IgD-negative memory B cell (primary cell): ENCODE data around the gene CRYGN. TPM values are rescaled to one million over a fixed set of nuclear protein-coding genes. Genes with fewer than 3 reads are reported as not detected.

Experiments used
- H3K27ac Mint-ChIP-seq, 3 donors: one replicate each; pipeline ENCODE4 v1.8.0; 2020 to 2022; ENCODE audit warnings: mild to moderate bottlenecking in 3 of 3, mixed read lengths in 3 of 3, moderate library complexity in 1 of 3
- H3K27me3 Mint-ChIP-seq: one replicate; pipeline ENCODE4 v1.8.0; 2021; ENCODE audit warnings: mixed read lengths
- H3K36me3 Mint-ChIP-seq: one replicate; pipeline ENCODE4 v1.8.0; 2020; ENCODE audit warnings: mild to moderate bottlenecking, mixed read lengths
- H3K4me1 Mint-ChIP-seq, 3 donors: one replicate each; pipeline ENCODE4 v1.8.0; 2020 to 2022; ENCODE audit warnings: mixed read lengths in 3 of 3, mild to moderate bottlenecking in 1 of 3
- H3K4me3 Mint-ChIP-seq, 4 donors: one replicate each; pipeline ENCODE4 v1.8.0; 2020 to 2022; ENCODE audit warnings: mild to moderate bottlenecking in 4 of 4, mixed read lengths in 4 of 4, moderate library complexity in 3 of 4
- H3K9me3 Mint-ChIP-seq, 3 donors: one replicate each; pipeline ENCODE4 v1.8.0; 2020 to 2021; ENCODE audit warnings: mixed read lengths in 3 of 3, mild to moderate bottlenecking in 1 of 3
- polyA plus RNA-seq: library from polyadenylated mRNA; unstranded; fragments of 300-500 nt; fragmentation: Illumina TruSeq; gene quantifications from one replicate; pipeline ENCODE4 v1.2.3, GENCODE V29; 2021

Gene CRYGN
- polyA plus RNA-seq, 1 donor from 2014 or later: not detected

DNA sequence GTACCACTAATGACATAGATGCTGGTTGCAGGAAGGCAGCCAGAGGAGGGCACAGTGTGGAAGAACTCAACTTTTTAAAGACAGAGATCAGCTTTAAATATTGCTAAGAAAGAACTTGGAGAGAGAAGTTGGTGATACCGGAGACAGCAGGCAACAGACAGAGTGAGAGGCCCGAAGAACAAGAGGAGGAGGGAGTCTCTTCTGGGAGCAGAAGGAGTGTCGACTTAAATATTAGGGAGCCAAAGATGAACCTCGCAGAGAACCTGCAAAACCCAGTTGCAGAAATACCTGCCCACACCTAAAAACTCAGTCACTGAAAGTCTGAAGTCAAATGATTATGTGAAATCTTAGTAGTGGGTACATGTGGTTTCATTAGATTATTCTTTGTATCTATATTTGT lies 26.7 kb downstream of the CRYGN start:
- Mint-ChIP-seq H3K9me3 (peaks cover 0 to 5% (median 3%) of the 10 kb centered on the region in 3 donors), H3K4me1 (peaks cover 10 to 14% (median 13%) of the 10 kb centered on the region in 3 donors), H3K27me3 (peaks cover 45% of the 10 kb centered on the region)

DNA sequence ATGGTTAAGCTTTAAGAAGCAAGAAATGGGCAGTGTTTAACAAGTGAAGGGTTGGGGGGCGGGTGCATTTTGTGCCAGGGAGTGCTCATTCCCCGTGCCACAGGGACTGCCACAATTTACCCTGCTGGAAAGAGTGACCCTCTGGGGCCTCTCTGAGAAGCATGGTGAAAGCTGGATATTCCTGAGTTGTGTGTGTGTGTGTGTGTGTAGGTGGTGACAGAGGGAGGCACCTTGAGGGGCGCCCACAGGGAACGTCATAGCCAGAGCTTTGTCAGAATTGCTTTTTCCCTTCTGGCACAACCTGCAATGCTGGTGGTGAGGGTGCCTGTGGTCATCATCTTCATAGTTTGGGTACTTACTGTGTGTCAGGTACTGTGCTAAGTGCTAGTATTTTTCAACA lies 27.6 kb downstream of the CRYGN start:
- Mint-ChIP-seq H3K4me1 (peaks cover 10 to 14% (median 13%) of the 10 kb centered on the region in 3 donors), H3K27me3 (peaks cover 47% of the 10 kb centered on the region), H3K36me3 (no peaks in the 10 kb centered on the region), H3K27ac (no peak overlapping the region), H3K4me3 (no peak overlapping the region), H3K9me3 (peaks cover 0 to 3% (median 0%) of the 10 kb centered on the region in 3 donors)

More for the DNA sequence above, 26.7 kb downstream of the CRYGN start:
- H3K4me3 Mint-ChIP-seq: no peak overlapping the region
- H3K36me3 Mint-ChIP-seq: no peaks in the 10 kb centered on the region
- no peak overlapping the region for H3K27ac Mint-ChIP-seq

DNA sequence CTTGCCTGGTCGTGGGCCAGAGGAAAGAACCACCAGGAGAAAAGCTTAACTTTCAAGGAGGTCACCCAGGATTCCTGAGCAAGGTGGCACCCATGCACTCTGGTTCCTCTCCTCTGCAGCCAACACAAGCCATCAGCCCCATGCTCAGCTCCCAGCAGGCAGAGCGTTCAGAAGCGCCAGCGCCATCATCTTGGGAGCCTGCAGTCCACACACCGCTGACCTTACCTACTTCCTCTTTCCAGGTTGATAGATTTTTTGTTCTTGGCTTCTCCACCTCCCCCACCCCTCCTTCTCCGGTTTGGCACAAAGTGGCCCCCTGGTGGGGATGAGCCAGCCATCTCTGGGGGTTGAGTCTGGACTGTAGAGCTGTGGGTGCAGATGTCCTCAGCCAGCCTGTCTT lies 28.4 kb downstream of the CRYGN start:
- H3K4me1 Mint-ChIP-seq: peaks cover 10 to 14% (median 13%) of the 10 kb centered on the region in 3 donors
- peaks cover 0 to 1% (median 0%) of the 10 kb centered on the region in 3 donors for H3K9me3 Mint-ChIP-seq
- H3K36me3 Mint-ChIP-seq: no peaks in the 10 kb centered on the region
- H3K27me3 Mint-ChIP-seq: peaks cover 49% of the 10 kb centered on the region
- peak overlapping the region in 2 of 3 donors; percentile 83 to 86 for H3K27ac Mint-ChIP-seq
- H3K4me3 Mint-ChIP-seq: peak overlapping the region in 2 of 4 donors; percentile 70 to 81

DNA sequence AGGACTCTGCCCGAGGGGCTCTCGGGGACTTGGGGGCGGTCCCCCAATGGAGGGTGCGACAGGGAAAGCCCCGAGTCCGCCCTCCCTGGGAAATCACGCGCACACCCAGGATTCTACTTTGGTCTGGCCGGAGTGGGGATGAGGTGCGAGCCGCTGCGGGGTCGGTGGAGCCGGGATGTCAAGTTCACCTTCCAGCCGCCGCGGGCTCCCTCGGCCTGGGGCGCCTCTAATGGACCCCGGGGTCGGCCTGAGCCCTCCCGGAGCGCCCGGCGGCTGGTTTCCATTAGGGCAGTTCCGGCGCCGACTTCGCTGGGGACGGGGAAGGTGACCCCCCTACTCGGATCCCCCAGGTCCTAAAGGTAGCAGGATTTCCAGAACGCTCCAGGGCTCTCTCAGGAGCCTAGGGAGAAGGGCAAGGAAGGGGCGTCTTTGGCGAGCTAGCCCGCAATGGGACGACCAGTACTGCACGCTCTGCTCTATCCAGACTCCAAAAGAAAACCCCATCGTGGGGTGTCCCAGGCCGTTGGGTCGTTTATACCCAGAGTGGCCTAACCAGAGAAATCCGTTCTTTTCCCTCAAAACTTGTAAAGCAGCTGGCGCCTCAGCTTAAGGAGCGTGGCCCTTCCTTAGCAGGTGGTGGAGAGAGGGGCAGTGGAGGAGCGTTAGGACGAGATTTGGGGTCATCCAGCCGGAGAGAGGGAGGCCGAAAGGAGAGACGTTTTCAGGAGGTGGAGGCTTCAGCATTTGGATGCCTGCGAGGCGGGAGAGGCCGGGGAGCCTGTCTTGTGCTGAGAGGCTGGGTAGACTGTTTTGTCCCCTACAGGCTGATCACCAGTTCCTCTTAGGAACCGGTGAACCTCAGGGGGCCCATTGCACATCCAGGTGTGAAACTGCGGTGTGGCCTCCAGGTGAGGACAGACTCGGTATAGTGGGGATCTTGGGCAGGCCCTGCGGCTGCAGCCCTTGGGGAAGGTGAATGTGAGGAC lies 29.2 kb downstream of the CRYGN start:
- Mint-ChIP-seq H3K4me1 (peaks cover 10 to 14% (median 13%) of the 10 kb centered on the region in 3 donors), H3K36me3 (no peaks in the 10 kb centered on the region), H3K27ac (peak overlapping the region in 2 of 3 donors; percentile 78 to 83), H3K27me3 (peaks cover 50% of the 10 kb centered on the region), H3K4me3 (peak overlapping the region in 2 of 4 donors; percentile 21 to 70), H3K9me3 (peaks cover 0 to 1% (median 0%) of the 10 kb centered on the region in 3 donors)

DNA sequence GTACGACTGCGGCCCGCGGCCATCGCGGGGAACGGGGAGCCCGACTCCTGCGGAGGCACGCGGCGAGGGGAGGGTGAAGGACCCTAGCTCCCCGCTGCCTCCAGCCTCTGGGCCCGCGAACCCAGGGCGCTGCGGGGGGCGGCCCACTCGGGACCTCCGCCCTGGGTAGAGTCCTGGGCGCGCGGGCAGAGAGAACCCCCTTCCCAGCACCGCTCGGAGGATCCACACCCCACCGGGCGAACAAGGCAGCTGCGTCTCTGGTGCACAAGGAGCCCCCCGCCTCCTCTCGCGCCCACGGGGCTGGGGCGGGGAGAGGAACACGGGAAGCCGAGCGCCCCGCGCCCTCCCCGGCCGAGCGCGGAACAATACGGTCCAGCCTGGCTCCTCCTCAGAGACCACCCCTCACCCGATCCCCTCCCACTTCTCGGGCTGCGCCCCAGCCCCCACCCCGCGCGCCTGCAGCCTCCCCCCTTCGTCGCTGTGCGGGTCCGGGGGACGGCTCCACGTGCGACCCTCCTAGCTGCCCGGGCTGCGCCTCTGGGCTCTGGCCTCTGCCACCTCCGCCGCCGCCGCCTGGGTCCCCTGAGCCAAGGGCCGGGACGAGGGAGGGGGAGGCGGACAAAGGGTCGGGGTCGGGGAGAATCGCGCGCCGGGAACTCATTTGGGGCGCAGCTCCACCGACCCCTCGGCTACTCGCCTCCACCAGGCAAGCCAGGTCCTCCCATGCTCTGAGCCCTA lies 30.1 kb downstream of the CRYGN start, which contains the start of gene WDR86:
Gene WDR86, minus strand, starts transcription at position 372 of the 738 bp plus-strand sequence. CDS start 449 bp downstream, outside the sequence.
- peaks cover 0 to 1% (median 0%) of the 10 kb centered on the region in 3 donors for H3K9me3 Mint-ChIP-seq
- H3K27me3 Mint-ChIP-seq: peaks cover 53% of the 10 kb centered on the region

DNA sequence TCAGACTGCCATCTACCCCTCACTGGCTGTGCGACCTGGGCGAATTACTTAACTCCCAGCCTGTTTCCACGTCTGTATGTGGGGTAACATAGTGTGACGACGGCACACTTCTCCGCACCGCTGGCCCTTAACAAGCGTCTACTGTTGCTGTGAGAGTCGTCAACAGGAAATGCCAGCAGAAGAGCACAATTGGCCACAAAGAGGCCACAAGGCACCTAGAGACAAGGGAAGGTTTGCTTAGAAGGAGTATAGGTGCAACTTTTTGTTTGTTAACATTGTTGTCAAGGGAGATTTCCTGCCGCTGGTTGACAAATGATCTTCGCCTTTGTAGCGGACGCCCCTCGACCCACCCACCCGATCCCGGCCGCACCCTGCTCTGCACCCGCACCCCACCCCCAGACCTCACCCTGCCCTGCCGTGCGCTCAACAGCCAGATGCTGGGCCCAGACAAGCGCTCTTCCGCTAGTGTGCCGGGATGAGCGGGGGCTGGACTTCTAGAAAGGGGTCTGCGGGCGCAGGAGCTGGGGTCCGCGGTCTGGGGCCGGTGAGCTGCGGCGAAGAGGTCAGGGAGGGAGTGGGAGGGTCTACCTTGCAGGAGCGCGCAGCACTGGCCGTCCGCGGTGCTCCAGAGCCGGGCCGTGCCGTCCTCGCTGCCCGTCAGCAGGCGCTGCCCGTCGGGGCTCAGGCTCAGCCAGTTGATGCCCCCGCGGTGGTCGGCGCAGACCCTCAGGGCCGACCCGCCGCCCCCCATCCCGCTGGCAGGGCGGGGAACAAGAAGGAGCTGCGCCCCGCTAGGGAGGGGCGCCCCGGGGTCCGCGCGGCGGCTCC lies 30.9 kb downstream of the CRYGN start:
- Mint-ChIP-seq H3K27me3 (peaks cover 52% of the 10 kb centered on the region), H3K9me3 (peaks cover 0 to 1% (median 0%) of the 10 kb centered on the region in 3 donors), H3K4me3 (peak overlapping the region; percentile 42 to 84 (median 62)), H3K4me1 (peaks cover 10 to 14% (median 13%) of the 10 kb centered on the region in 3 donors), H3K27ac (peak overlapping the region; percentile 53 to 83 (median 58)), H3K36me3 (no peaks in the 10 kb centered on the region)

More for the DNA sequence above, 30.1 kb downstream of the CRYGN start, which contains the start of gene WDR86:
- Mint-ChIP-seq H3K4me1 (peaks cover 10 to 14% (median 13%) of the 10 kb centered on the region in 3 donors), H3K36me3 (no peaks in the 10 kb centered on the region), H3K27ac (peak within 1 kb of the TSS; percentile 53 to 83 (median 83)), H3K4me3 (peak within 1 kb of the TSS; percentile 42 to 84 (median 62))

DNA sequence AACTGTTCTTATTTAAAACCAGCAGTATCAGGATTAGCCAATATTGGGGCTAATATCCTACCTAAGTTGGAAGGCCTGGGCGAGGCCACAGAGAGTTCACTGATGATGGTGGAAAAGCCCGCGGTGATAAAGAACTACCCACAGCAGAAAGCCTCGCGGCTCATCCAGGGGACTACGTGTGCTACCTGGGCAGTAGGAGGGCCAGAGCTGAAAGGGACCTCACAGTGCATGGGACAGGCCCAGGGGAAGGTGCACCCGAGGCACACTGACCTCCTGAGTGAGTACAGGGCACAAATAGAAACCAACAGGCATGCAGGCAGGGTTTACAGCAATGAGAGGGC lies 31.5 kb downstream of the CRYGN start:
- H3K27ac Mint-ChIP-seq: peak overlapping the region in 2 of 3 donors; percentile 58 to 83
- H3K4me1 Mint-ChIP-seq: peaks cover 12 to 14% (median 13%) of the 10 kb centered on the region in 3 donors
- H3K36me3 Mint-ChIP-seq: no peaks in the 10 kb centered on the region
- peak overlapping the region; percentile 42 to 76 (median 54) for H3K4me3 Mint-ChIP-seq
- H3K9me3 Mint-ChIP-seq: peaks cover 0 to 1% (median 0%) of the 10 kb centered on the region in 3 donors
- H3K27me3 Mint-ChIP-seq: peaks cover 46% of the 10 kb centered on the region

DNA sequence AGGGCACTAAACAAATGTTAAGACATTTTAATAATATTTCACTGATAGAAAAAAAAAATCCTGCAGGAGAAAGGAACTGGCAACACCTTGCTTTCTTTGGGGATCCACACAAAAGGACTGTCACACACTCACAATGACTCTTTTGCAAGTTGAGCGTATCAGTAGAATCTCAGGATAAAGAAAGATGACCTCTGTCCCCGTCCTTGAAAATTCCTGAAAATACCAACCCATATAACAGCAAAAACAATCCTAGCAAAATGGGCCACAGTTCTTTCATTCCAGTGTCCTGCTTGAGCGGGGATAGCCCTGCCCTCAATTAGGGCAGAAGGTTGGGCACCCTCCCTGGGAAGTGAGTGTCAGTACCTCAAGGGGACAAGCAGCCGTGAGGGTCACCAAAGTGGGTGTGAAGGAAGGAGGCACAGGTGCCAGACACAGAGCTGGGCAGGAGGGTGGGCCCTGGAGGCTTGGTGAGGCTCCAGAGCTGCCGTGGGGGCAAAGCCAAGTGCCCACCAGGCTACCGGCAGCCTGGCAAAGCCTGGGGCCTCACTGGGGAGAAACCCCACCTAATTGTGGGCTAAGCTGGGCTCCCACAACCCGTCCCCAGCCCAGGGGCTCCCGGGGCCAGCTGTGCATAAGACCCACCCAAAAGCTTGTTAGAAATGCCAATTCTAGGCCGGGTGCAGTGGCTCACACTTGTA lies 32.9 kb downstream of the CRYGN start:
- Mint-ChIP-seq H3K27me3 (peaks cover 41% of the 10 kb centered on the region), H3K27ac (no peak overlapping the region), H3K36me3 (no peaks in the 10 kb centered on the region), H3K4me3 (no peak overlapping the region), H3K9me3 (peaks cover 0 to under 1% (median 0%) of the 10 kb centered on the region in 3 donors), H3K4me1 (peaks cover 12 to 14% (median 13%) of the 10 kb centered on the region in 3 donors)

DNA sequence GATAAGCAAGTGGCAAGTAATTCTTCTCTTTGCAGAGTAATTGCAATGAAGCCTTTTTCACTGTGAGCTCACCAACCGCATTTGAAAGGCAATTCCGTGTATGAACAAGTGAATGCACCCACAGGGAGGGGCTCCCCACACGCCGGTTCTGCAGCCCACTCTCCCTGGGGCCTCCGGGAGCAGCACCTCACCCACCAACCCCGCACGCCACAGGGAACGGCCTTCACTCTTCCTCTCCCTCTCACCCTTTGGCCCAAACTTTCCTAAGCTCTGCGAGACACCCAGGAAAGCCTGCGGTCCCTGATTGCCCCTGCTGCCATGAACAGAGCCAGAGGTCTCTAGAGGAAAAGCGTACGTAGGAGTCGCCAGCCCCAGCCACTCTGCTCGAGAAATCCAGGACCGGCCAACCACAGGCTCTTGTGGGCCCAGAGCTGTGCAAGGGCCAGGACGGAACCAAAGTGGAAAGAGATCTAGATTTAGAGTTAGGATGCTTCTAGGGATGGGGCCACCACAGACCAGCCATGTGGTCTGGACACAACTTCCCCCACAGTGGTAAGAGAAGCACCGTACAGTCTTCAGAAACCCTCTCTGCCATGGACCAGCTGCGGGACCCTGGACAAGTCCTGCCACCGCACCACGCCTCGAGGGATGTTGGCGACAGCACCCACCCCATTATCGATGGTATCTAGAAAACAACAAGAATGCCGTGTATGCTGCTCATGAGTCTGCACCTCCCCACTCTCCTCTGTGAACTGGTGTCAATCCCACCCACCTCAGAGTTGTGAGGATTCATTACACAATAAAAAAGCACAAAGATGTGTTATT lies 33.7 kb downstream of the CRYGN start:
- H3K4me1 Mint-ChIP-seq: peaks cover 11 to 14% (median 12%) of the 10 kb centered on the region in 3 donors
- H3K4me3 Mint-ChIP-seq: no peak overlapping the region
- H3K27ac Mint-ChIP-seq: peak overlapping the region in 2 of 3 donors; percentile 39

DNA sequence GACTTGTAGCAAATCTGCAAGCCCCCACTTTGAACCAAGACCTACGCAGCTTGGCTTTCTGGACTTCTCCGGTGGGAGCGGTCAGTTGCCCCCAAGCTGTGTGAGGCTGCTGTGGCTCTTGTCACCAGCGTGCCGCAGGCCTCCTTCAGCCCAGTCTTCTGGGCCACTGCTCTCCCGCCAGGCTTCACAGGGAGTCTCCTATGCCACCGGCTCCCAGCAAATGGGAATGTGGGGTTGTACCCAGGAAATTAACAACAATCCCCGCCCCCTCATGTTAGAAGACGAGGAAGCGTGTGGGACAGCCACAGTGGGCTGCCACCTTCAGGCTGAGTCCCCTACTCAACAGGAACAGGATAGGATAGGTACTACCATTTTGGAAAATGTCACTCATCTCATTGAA lies 34.4 kb downstream of the CRYGN start:
- Mint-ChIP-seq H3K4me3 (no peak overlapping the region), H3K9me3 (no peaks in the 10 kb centered on the region), H3K27ac (peak overlapping the region in 2 of 3 donors; percentile 35 to 39), H3K4me1 (peaks cover 10 to 15% (median 14%) of the 10 kb centered on the region in 3 donors), H3K27me3 (peaks cover 26% of the 10 kb centered on the region), H3K36me3 (no peaks in the 10 kb centered on the region)

More for the DNA sequence above, 33.7 kb downstream of the CRYGN start:
- H3K36me3 Mint-ChIP-seq: no peaks in the 10 kb centered on the region
- H3K27me3 Mint-ChIP-seq: peaks cover 33% of the 10 kb centered on the region
- no peaks in the 10 kb centered on the region for H3K9me3 Mint-ChIP-seq

DNA sequence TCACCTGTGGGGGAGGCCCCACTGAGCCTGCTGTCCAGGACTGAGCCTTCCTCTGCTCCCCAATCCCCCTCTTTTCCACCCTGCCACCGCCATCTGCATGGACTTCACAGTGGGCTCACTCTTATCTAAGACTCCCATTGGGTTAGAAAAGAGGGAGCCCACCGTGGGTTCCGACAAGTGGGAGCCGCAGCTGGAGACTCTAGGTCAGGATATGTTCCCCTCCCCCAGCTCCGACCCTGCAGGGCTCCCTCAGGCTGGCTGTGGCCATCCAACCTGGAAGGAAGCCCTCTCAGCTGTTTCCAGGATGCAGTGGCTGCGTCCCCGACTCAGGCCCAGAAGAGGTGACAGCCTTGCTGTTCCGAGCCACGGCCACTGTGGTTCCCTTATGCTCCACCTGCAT lies 34.9 kb downstream of the CRYGN start:
- Mint-ChIP-seq H3K4me3 (no peak overlapping the region), H3K27me3 (peaks cover 22% of the 10 kb centered on the region), H3K4me1 (peaks cover 12 to 18% (median 17%) of the 10 kb centered on the region in 3 donors), H3K9me3 (no peaks in the 10 kb centered on the region), H3K36me3 (no peaks in the 10 kb centered on the region), H3K27ac (peak overlapping the region in 1 of 3 donors; percentile 82)

DNA sequence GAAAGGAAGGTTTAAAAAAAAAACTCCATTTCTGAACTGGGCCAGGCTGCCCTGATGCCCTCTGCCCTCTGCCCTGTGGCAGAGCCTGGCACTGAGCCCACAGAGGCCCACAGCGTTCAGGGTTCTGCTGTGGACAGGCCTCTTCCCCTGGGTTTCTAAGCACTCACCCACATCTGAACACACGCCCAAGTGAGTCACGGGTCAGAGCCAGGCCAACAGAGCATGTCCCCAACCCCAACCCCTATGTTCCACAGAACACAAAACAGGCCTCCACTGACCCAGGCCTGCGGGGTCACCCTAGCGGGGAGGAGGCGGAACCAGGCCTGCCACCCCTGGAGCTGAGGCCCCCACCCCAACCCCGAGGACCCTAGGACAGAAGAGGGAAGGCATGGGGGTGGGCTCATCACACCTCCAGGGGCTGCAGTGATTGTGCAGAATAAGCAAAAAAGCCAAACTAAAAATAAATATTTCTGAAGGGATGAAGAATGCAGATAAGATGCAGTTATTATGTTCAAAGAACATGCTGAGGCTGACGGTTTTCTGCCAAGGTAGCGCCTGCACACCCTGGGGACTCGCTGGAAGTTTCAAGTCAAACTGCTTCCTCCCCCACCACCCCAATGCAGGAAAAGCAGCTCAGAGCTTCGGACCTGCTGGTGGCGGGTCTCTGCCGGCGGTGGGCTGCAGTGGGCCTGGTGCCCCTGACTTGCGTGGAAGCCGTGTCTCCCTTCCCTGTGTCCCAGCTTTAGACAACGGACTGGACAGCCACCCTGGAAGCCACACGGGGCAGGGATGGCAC lies 35.5 kb downstream of the CRYGN start:
- no peaks in the 10 kb centered on the region for H3K9me3 Mint-ChIP-seq
- H3K36me3 Mint-ChIP-seq: no peaks in the 10 kb centered on the region
- no peak overlapping the region for H3K4me3 Mint-ChIP-seq
- H3K27me3 Mint-ChIP-seq: peaks cover 26% of the 10 kb centered on the region
- peaks cover 12 to 18% (median 17%) of the 10 kb centered on the region in 3 donors for H3K4me1 Mint-ChIP-seq
- H3K27ac Mint-ChIP-seq: peak overlapping the region in 1 of 3 donors; percentile 82
